Amygdala (tissue), 56 donors: ENCODE data around the gene DYNC2LI1.

Source experiments
- DNase-seq, 56 donors: peaks; one replicate each; lab custom pipeline; 2025; lab: John Stamatoyannopoulos, UW

Gene DYNC2LI1

DNA sequence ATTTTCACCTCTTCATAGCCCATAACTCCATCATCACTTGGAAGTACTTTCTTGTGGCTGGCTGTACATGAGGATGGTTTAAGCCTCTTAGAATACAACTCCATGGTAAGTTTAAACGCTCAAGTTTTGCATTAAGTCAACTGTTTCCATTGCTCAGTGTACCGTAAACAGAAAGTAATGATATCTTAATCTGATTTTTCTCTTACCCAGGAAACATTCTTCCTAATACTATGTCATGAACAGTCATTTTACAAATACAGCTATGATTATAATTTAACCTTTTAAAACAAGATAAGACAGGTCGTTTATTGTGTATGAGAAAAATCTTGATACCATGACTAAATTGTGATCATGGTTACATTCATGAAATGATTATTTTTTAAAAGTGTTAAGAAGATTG is 11.6 kb upstream of the DYNC2LI1 start:
- DNase-seq, result no peak

DNA sequence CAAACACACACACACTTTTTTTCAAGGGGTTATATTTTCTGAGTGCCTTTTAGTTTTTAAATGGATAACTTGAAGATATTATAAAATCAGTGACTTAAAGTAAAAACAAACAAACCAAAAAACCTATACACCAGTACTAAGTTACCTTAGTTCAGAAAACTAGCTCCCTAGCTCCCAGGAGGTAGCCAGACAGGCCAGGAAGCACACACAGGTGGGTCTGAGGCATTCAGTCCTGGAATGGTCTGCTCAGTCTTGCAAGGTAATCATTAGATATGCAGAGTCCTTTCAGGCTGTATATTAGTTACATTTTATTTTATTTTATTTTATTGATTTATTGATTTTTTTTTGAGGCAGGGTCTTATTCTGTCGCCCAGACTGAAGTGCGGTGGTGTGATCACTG is 10.7 kb upstream of the DYNC2LI1 start:
- no peak for DNase-seq

DNA sequence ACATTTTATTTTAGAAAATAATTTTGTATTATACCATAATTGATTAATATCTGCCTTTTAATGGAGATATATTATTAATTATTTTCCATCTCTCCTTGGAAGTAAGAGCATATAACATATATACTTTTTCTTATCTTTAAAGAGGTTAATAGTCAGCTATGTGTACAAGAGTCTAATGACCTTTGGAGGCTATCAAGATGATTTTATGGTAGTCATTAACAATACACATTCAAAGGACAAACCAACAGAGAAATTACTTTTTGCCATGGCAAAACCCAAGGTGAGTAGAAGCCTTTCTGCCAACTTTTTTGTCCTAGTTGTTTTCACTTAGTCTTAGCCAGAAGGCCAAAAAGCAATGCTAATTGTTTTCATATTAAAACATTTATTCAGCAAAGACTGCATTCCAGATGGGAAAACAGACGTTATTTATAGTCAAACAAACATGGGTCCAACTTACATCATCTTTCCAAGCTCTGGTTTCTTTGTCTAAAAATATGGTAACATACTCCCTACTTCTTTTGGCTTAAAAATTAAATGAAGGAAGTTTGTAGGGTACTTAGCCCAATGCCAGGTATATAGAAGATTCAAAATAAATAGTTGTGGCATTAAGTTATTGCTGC is 9.6 kb upstream of the DYNC2LI1 start:
- no peak for DNase-seq

DNA sequence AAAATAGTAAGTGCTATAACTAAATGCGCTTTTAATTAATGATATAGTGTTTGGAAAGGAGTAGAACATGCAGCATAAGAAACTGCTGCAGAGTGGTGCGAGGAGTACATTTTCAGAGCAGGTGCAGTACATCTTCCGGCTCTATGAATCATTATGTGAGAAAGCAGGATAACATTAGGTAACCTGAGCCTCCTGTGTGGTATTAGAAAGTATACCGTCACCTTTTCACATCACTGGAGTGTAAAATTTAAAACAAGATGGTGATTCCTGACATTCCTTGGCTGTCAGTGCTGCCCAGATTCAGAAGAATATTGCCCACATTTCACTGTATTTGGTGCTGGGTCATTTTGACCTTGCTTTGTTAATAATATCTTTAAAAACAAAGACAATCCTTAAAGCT is 7.8 kb upstream of the DYNC2LI1 start:
- no peak for DNase-seq

DNA sequence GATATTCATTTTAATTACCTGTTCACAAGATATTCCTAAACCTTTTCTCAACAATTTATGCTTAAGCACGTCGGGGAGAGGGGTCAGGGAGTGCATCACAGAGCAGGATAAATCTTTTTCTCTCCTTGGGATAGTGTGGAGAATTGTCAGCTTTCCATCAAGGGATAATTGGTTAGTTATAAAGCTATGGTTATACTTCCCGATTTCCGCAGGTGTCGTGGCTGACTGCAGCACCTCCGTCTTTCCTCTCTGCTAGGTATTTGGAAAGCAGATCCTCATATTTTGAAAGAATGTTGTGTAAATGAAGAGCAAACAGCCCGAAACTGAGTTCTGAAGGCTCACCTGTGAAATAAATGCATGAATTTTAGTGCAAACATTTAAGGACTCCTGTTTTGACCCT is 778 bp downstream of the DYNC2LI1 start:
- DNase-seq, result no peak

DNA sequence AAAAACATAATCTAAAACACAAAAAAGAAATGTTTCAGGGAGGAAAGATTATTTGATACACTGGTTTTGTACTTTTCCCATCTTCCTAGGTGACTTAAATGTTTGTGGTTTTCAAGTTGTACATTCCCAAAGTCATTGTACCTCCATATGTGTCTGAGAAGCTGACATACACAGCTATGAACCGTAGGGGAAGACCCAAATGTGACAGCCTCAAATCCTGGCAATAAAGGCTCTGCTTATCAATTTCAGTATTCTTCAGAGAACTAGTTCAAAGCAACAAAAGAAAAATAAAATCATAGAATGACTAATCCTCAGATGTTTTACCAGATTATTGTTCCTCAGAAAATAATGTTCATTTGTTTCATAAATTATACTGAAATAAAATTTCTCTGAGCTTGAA is 2.5 kb downstream of the DYNC2LI1 start:
- DNase-seq, result no peak

DNA sequence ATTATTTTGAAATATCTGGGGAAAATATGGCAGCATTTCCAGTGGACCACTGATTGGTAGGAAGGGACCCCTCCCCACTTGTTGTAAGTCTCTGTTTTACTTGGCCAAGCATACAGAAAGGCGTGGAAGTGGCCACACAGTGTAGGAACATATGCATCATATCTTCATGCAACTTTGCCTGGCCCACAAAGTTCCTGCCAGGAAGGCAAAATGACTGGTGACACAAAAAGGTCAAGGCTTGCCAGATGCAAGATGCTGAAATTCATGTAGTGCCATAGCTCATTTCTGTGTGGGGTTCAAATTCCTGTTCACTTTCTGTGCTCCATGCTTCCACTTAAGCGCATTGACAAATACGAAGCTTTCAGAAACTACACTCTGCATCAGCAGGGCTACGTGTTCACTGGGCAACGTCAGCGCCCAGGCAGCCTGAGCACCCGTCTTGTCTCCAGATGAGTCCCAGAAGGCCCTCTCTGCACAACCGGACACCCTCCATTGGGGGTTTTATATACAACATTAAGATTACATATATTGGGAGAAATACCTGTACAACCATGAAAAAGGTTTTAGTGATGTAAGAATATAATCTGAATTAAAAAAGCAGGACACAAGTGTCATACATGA is 3.6 kb downstream of the DYNC2LI1 start:
- DNase-seq, result no peak

DNA sequence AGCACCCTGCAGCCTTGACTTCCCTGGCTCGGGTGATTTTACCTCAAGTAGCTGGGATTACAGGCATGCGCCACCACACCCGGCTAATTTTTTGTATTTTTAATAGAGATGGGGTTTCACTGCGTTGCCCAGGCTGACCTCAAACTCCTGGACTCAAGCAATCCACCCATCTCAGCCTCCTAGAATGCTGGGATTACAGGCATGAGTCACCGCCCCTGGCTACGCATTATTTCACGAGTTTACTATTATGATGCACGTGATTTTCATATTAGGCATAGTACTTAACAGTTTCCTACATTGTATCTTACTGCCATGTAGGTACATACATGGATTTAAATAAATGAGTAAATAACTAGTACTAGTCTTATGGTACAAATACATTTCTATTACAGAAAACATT is 4.4 kb downstream of the DYNC2LI1 start:
- no peak for DNase-seq

DNA sequence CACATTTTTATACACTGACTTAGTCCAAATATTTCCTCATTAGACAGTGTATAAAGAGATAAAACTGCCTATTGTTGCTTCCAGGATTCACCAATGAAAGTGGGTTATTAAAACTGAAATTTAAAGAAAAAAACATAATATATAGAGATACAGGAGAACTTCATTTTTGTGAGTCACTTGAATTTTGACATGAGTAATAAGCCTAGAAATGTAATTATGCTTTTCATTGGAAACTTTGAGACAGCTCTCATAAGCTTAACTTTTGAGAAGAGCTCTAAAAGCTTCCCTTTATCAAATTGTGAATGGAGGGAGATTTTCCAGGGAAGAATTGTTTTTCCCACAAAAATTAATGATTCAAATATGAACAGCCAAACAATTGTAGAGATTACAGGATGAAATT is 14.1 kb downstream of the DYNC2LI1 start:
- no peak for DNase-seq

DNA sequence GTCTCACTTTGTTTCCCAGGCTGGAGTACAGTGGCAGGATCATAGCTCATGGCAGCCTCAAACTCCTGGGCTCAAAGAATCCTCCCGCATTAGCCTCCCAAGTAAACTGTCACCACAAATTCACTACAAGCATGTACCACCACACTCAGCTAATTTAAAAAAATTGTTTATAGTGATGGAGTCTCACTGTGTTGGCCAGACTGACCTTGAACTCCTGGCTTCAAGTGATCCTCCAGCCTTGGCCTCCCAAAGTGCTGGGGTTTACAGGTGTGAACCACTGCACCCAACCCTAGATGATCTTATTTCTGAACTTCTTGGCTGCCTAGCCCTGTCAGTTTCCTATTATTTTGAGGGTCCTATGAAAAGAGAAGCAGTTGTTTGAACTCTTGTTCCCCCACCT is 14.8 kb downstream of the DYNC2LI1 start:
- no peak for DNase-seq

DNA sequence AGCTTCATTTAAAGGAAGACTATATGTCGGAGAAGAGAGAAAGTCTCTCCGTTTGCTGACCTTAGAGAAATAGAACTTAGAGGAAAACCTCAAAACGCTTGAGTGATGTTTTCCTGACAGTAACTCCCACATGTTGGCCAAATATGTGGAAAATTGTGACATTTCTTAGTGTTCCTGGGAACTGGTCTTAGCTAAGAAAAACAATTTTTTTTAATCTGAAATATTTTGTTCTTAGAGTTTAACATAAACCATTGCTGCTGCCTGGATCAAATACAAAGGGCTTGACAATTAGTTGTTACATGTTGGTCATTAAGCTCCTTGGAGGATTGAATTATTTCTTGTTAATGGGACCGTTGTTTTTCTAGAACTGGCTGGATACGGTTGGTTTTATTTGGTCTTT is 16.3 kb downstream of the DYNC2LI1 start:
- DNase-seq, result no peak

DNA sequence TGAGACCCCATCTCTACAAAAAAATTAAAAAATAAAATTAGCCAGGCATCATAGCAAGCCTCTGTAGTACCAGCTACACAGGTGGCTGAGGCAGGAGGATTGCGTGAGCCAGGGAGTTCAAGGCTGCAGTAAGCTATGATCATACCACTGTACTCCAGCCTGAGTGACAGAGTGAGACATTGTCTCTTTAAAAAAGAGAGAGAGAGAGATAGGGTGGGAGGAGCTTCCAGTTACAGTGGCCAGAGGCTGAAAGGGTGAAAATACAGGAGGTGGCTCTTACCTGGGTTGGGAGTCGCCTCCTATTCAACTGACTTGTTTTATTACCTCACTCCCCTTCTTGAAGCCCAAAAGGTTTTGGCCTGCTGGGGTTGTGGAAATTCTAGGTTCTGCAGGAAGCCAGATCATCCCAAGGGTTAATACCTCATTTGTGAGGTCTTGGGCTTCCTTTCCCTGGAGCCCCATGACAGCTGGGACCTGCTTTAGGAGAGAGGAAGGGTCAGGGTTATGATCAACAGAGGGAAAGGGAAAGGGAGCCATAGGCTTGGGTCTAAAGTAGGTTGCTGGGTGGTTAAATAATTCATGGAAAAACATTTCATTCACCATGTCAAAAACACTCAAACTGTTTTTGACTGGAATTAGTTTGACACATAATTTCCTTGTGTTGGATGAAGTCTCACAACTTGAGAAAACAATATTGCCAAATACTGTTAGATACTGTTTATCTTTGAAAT is 17.4 kb downstream of the DYNC2LI1 start:
- DNase-seq, result no peak

DNA sequence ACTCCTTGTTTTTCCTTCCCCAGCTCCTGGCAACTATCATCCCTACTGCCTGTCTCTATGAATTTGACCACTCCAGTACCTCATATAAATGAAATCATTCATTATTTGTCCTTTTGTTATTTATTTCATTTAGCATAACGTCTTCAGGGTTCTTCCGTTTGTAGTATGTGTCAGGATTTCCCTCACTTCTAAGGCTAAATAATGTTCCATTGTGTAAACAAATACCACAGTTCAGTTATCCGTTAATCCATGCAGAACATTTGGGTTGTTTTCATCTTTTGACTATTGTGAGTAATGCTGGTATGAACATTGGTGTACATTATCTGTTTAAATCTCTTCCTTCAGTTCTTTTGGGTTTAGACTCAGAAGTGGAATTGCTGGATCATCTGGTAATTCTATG is 18.8 kb downstream of the DYNC2LI1 start:
- DNase-seq, result no peak

DNA sequence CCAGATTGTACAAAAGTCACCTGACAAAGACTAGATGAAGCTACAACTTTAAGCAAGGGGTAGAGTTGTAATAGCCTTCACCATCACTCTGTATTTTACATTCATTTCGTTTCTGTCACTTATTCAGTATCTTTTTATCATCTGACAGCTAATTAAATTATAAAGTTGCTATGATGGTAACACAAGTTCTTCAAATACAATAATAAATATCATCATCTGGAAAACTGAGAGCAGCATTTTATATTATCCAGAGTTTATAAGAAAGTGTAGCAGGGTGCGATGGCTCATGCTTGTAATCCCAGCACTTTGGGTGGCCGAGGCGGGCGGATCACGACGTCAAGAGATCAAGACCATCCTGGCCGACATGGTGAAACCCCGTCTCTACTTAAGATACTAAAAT is 21.1 kb downstream of the DYNC2LI1 start:
- DNase-seq, result no peak

DNA sequence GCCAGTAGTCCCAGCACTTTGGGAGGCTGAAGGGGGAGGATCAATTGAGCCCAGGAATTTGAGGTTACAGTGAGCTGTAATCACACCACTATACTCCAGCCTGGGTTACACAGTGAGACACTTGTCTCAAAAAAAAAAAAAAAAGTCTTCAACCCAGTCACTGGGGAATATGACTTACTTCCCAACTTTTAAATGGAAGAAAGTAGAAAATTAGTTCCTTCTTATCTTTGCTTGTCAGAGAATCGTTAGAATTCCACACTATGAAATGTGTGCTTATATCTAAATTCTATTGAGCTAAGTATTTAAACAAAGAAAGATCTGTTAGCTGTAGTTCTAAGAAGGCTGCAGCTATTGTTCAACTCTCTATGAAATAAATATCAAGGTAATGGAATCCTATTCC is 22.4 kb downstream of the DYNC2LI1 start:
- no peak for DNase-seq

DNA sequence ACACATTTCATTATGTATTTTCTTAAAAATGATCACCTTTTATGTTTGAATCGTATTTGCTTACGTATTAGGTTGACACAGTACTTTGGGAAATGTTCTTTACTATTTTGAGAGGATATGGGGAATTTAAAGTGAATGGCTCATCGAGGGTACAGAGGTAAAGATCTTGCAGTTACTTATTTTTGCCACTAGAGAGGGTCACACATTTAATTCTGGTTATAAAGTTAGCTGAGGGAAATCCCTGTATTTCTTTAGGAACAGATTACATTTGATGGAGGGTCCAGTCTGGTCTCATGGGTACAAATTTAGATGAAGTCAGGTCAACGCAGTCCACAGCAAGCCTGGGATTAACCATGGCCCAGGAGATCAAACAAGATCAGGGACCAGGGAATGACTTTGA is 24.5 kb downstream of the DYNC2LI1 start:
- DNase-seq, result no peak

DNA sequence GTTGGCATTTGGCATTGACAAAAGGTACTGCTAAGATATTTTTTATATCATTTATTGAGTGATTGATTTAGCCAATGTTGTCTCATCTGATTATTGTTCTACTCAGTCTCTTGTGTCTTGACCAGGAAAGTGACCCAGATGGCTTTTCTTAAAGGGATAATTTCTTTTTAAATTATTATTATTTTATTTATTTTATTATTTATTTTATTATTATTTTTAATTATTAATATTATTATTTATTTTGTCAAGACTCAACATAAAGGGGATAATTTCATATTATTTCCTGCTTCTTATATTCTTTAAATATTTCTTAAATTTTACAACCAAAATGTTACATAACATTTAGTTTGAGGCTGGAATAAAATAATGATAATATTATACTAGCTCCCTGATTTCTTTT is 27.1 kb downstream of the DYNC2LI1 start:
- DNase-seq, result no peak

DNA sequence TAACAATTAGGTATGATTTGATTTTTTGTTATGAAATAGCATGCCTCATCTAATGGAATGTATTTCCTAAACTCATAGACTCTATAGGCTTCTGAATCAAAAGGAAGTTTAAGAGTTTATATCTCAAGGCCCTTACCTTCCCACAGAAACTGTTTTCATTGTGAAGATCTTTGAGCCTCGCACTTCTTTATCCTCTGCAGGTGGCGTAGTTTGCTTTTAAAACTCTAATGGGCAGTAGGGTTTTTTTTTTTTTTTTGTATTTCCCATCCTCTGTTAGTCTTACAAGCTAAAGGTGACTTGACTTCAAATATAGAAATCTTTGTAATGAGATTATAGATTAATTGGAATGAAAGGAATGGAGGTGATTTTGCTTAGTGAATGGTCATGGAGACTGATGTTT is 28.3 kb downstream of the DYNC2LI1 start:
- DNase-seq, result no peak

DNA sequence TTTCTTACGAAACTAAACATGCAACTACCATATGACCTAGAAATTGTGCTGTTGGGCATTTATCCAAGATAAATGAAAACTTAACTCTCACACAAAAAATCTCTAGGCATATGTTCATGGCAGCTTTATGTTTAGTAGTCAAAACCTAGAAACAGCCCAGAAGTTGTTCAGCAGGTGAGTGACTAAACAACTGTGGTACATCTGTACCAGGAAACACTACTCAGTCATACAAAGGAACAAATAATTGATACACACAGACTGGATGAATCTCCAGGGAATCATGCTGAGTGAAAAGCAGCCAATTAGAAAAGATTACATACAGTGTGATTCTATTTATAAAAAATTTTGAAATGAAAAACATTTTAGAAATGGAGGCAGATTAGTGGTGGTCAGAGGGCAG is 29.3 kb downstream of the DYNC2LI1 start:
- no peak for DNase-seq

DNA sequence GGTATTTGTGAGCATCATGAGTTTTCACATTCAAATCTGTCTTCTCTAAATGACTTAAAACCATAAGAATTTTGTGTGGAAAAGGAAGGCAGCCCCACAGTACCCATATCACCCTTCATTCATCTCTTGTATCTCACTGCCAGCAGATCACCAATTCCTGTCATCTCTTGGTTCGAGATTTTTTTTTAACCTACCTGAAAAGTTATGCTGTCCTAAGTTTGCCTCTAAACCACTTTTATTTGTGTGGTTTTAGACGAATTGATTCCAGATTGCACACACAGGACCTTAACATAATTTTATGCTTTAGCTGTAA is 32.8 kb downstream of the DYNC2LI1 start:
- DNase-seq, result no peak

DNA sequence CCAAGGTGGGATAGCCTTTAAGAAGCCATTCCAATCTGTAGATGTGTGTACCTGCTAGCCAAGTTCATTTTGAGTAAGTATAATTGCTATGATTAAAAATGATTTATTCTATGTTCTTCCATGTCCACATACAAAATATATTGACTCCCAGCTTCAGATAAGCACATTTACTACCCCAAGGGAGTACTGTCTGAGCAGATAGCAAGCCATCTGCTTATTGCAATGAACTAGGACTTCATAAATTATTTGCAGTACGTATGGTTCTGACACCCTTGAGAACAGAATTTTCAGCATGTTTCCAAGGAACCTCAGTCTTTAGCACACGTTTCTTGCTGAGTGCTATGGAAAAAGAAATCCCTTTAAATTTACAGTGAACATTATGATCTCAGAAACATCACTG is 36.6 kb downstream of the DYNC2LI1 start:
- no peak for DNase-seq

DNA sequence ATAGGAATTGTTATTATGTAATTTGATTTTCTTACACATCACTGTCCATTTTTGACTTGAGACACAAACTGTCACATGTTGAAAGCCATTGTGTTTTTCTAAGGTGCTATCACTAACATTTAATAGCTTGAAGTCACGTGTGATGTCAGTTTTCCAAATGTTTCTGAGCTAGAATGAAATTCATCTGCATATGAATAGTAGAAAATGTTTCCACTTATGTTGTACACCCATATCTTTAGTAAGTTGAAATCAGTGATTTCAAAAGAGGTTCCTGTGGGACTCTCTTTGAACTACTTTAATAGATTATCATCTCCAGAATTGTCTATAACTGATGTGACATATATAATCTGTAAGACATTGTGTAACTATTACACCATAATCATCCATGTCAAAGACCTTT is 37.0 kb downstream of the DYNC2LI1 start:
- no peak for DNase-seq

DNA sequence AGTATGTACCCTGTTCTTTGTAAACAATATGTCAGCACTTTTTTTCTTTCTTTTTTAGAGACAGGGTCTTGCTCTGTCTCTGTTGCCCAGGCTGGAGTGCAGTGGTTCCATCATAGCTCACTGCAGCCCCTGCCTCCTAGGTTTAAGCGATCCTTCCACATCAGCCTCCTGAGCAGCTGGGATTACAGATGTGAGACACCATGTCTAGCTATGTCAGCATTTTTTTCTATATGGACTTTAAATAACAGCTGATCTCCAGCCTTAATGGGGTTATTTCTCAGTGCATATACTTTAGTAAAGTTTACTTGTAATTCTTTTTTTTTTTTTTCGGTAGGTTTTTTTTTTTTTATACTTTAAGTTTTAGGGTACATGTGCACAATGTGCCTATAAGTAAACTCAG is 38.2 kb downstream of the DYNC2LI1 start:
- DNase-seq, result no peak
